ENCODE results near the gene OSBPL9.

OSBPL9 gene

GRCh38 chr1:51708911-51709760, 92.2 kb downstream of the OSBPL9 start:
- H3K27me3 ChIP-seq (replicated peaks; ENCODE audit: control insufficient read depth, insufficient read depth, low read length), result no peaks in the 10 kb centered on the region
- H3K4me3 ChIP-seq (replicated peaks; ENCODE audit: low read depth, low read length), result no peak overlapping the region
- no peak for DNase-seq (ENCODE audit: extremely low read depth, insufficient read length)
- H3K36me3 ChIP-seq (ENCODE audit: control insufficient read depth, insufficient read depth, low read length), result no peaks in the 10 kb centered on the region
- no peak for TF ChIP-seq CTCF (IDR thresholded peaks at IDR 0.05; ENCODE audit: insufficient read depth, low read length, poor library complexity, severe bottlenecking)

GRCh38 chr1:51709951-51710350, 93.1 kb downstream of the OSBPL9 start:
- H3K27me3 ChIP-seq (replicated peaks; ENCODE audit: control insufficient read depth, insufficient read depth, low read length), result no peaks in the 10 kb centered on the region
- no peak for TF ChIP-seq CTCF (IDR thresholded peaks at IDR 0.05; ENCODE audit: insufficient read depth, low read length, poor library complexity, severe bottlenecking)
- no peak for DNase-seq (ENCODE audit: extremely low read depth, insufficient read length)

GRCh38 chr1:51712590-51712989, 95.7 kb downstream of the OSBPL9 start:
- no peaks in the 10 kb centered on the region for H3K27me3 ChIP-seq (replicated peaks; ENCODE audit: control insufficient read depth, insufficient read depth, low read length)
- TF ChIP-seq CTCF (IDR thresholded peaks at IDR 0.05; ENCODE audit: insufficient read depth, low read length, poor library complexity, severe bottlenecking), result no peak
- H3K4me3 ChIP-seq (replicated peaks; ENCODE audit: low read depth, low read length), result no peak overlapping the region
- no peak for DNase-seq (ENCODE audit: extremely low read depth, insufficient read length)
- H3K36me3 ChIP-seq (ENCODE audit: control insufficient read depth, insufficient read depth, low read length), result no peaks in the 10 kb centered on the region

More at GRCh38 chr1:51709951-51710350, 93.1 kb downstream of the OSBPL9 start:
- H3K36me3 ChIP-seq (ENCODE audit: control insufficient read depth, insufficient read depth, low read length), result no peaks in the 10 kb centered on the region
- H3K4me3 ChIP-seq (replicated peaks; ENCODE audit: low read depth, low read length), result no peak overlapping the region

GRCh38 chr1:51714374-51715019, 97.6 kb downstream of the OSBPL9 start:
- H3K36me3 ChIP-seq (ENCODE audit: control insufficient read depth, insufficient read depth, low read length), result no peaks in the 10 kb centered on the region
- no peaks in the 10 kb centered on the region for H3K27me3 ChIP-seq (replicated peaks; ENCODE audit: control insufficient read depth, insufficient read depth, low read length)
- no peak overlapping the region for H3K4me3 ChIP-seq (replicated peaks; ENCODE audit: low read depth, low read length)
- TF ChIP-seq CTCF (IDR thresholded peaks at IDR 0.05; ENCODE audit: insufficient read depth, low read length, poor library complexity, severe bottlenecking), result no peak
- no peak for DNase-seq (ENCODE audit: extremely low read depth, insufficient read length)

- no peaks in the 10 kb centered on the region for H3K27me3 ChIP-seq (replicated peaks; ENCODE audit: control insufficient read depth, insufficient read depth, low read length)
- no peak for TF ChIP-seq CTCF (IDR thresholded peaks at IDR 0.05; ENCODE audit: insufficient read depth, low read length, poor library complexity, severe bottlenecking)
- H3K36me3 ChIP-seq (ENCODE audit: control insufficient read depth, insufficient read depth, low read length), result no peaks in the 10 kb centered on the region
- no peak for DNase-seq (ENCODE audit: extremely low read depth, insufficient read length)
- H3K4me3 ChIP-seq (replicated peaks; ENCODE audit: low read depth, low read length), result no peak overlapping the region
Measured at GRCh38 chr1:51715369-51715768, 98.5 kb downstream of the OSBPL9 start.
